GM12878 (cell line): ENCODE data around the gene SLC39A11. TPM values are rescaled to one million over a fixed set of nuclear protein-coding genes. Genes with fewer than 3 reads are reported as not detected.

Experiments
- ATAC-seq: fragments of 200-7000 bp; cut with Tn5 transposase; 3 replicates; pipeline ENCODE4 v1.9.1; 2020; ENCODE audit warnings: mild to moderate bottlenecking, moderate library complexity
- BruUV-seq: library from RNA; stranded (reverse); fragments of 400-500 nt; replicated peaks from 2 replicates; lab custom pipeline; 2021; lab: Mats Ljungman, UMichigan
- CTCF ChIA-PET: fragments of 300-600 bp; sonication (Branson Sonifier 250); formaldehyde crosslinking; extraction: SDS; loops from one replicate; lab custom pipeline; 2021; ENCODE audit warnings: inconsistent platforms; lab: Yijun Ruan, JAX
- POLR2A ChIA-PET: fragments of 350-600 bp; formaldehyde crosslinking; extraction: SDS; loops from one replicate; lab custom pipeline; 2021; ENCODE audit warnings: inconsistent platforms; lab: Charles Lee
- RAD21 ChIA-PET: fragments of 300-600 bp; sonication (Branson Sonifier 250); formaldehyde crosslinking; loops from one replicate; lab custom pipeline; 2023; ENCODE audit warnings: antibody characterized with exemption; ENCODE audit not compliant: unreplicated experiment; lab: Charles Lee
- SMC1A ChIA-PET: fragments of 300-600 bp; sonication (Branson Sonifier 250); formaldehyde crosslinking; loops from one replicate; lab custom pipeline; 2023; ENCODE audit not compliant: unreplicated experiment, uncharacterized antibody; lab: Charles Lee
- DNase-seq: peaks from one replicate; pipeline ENCODE4 v3.0.0-alpha.2; 2011; ENCODE audit warnings: low read depth, low spot score
- FAIRE-seq: peaks from 3 replicates; lab custom pipeline; 2011; peaks lifted over from hg19 to GRCh38; lab: Jason Lieb, UNC
- H2AFZ ChIP-seq: 2 replicates; pipeline ENCODE4 v1.6.0; 2011; ENCODE audit warnings: low read depth, low read length, control low read depth; ENCODE audit not compliant: control insufficient read depth
- H3K27ac ChIP-seq: 2 replicates; pipeline ENCODE4 v1.5.1; 2011; ENCODE audit warnings: control low read depth; ENCODE audit not compliant: control insufficient read depth, insufficient read depth
- H3K27me3 ChIP-seq, 2 experiments: replicated peaks in 1 of 2; 2 replicates each; pipeline versions ENCODE4 v1.6.0 to v1.6.1; 2011; ENCODE audit warnings: low read length in 1 of 2; ENCODE audit not compliant: control insufficient read depth in 2 of 2, insufficient read depth in 2 of 2
- H3K36me3 ChIP-seq, 2 experiments: 2 replicates each; pipeline ENCODE4 v1.5.1; 2011; ENCODE audit warnings: low read length in 1 of 2; ENCODE audit not compliant: control insufficient read depth in 2 of 2, insufficient read depth in 2 of 2
- H3K4me1 ChIP-seq: 2 replicates; pipeline ENCODE4 v1.6.1; 2011; ENCODE audit warnings: mild to moderate bottlenecking, low read length, moderate library complexity, mixed read lengths; ENCODE audit not compliant: control insufficient read depth, insufficient read depth
- H3K4me2 ChIP-seq: 2 replicates; pipeline ENCODE4 v1.6.0; 2011; ENCODE audit warnings: control low read depth; ENCODE audit not compliant: control insufficient read depth, insufficient read depth
- H3K4me3 ChIP-seq: fragments of 200-600 bp; sonication (generic); 2 replicates; pipeline ENCODE4 v1.5.1; 2016
- H3K79me2 ChIP-seq: 2 replicates; pipeline ENCODE4 v1.6.0; 2011; ENCODE audit warnings: low read length; ENCODE audit not compliant: control insufficient read depth, insufficient read depth
- H3K9ac ChIP-seq: 2 replicates; pipeline ENCODE4 v1.8.0; 2011; ENCODE audit warnings: low read length, control low read depth, mixed read lengths; ENCODE audit not compliant: control insufficient read depth, insufficient read depth
- H3K9me3 ChIP-seq: replicated peaks from 3 replicates; pipeline ENCODE4 v1.5.1; 2011; ENCODE audit warnings: mild to moderate bottlenecking, low read length; ENCODE audit not compliant: control insufficient read depth, insufficient read depth
- H4K20me1 ChIP-seq: 2 replicates; pipeline ENCODE4 v1.6.0; 2011; ENCODE audit not compliant: control insufficient read depth, insufficient read depth
- BRCA1 ChIP-seq: IDR thresholded peaks from 2 replicates; pipeline ENCODE4 v1.6.1; 2011; ENCODE audit warnings: low read depth, low read length, improper control_type of control experiment
- CHD2 ChIP-seq: IDR thresholded peaks from 2 replicates; pipeline ENCODE4 v1.6.1; 2011; ENCODE audit warnings: low read depth, low read length, improper control_type of control experiment, borderline replicate concordance
- CREM ChIP-seq: IDR thresholded peaks from 2 replicates; pipeline ENCODE4 v1.6.1; 2014; ENCODE audit warnings: antibody characterized with exemption, low read depth
- ESRRA ChIP-seq: IDR thresholded peaks from 2 replicates; pipeline ENCODE4 v1.6.1; 2012; ENCODE audit warnings: mild to moderate bottlenecking, low read length, improper control_type of control experiment
- GATAD2B ChIP-seq: fragments of 450-650 bp; conservative IDR thresholded peaks from 2 replicates; pipeline ENCODE4 v1.6.1; 2017; ENCODE audit warnings: low read depth, mild to moderate bottlenecking, moderate library complexity
- KAT2A ChIP-seq: conservative IDR thresholded peaks from 2 replicates; pipeline ENCODE4 v1.6.1; 2011; ENCODE audit warnings: low read depth, low read length; ENCODE audit not compliant: control insufficient read depth
- NFYB ChIP-seq: IDR thresholded peaks from 2 replicates; pipeline ENCODE4 v1.6.1; 2011; ENCODE audit warnings: low read depth, mild to moderate bottlenecking, low read length, improper control_type of control experiment, moderate library complexity; ENCODE audit not compliant: insufficient read depth
- PAX5 ChIP-seq: IDR thresholded peaks from 2 replicates; pipeline ENCODE4 v1.6.1; 2011; ENCODE audit warnings: low read depth, low read length, borderline replicate concordance
- POLR2AphosphoS2 ChIP-seq: IDR thresholded peaks from 2 replicates; pipeline ENCODE4 v1.6.1; 2011; ENCODE audit warnings: low read depth, mild to moderate bottlenecking, low read length, improper control_type of control experiment, moderate library complexity
- RB1 ChIP-seq: fragments of 450-650 bp; formaldehyde crosslinking; IDR thresholded peaks from 2 replicates; pipeline ENCODE4 v1.6.1; 2017; ENCODE audit warnings: mild to moderate bottlenecking, borderline replicate concordance
- SREBF2 ChIP-seq: IDR thresholded peaks from 2 replicates; pipeline ENCODE4 v1.6.1; 2012; ENCODE audit warnings: mild to moderate bottlenecking, low read length
- STAT3 ChIP-seq: IDR thresholded peaks from 2 replicates; pipeline ENCODE4 v1.6.1; 2011; ENCODE audit warnings: low read depth, low read length, improper control_type of control experiment
- TCF12 ChIP-seq: IDR thresholded peaks from 2 replicates; pipeline ENCODE4 v1.6.1; 2011; ENCODE audit warnings: low read depth, mild to moderate bottlenecking, low read length
- YBX1 ChIP-seq: fragments of 450-650 bp; IDR thresholded peaks from 2 replicates; pipeline ENCODE4 v1.6.1; 2016; ENCODE audit warnings: antibody characterized with exemption
- ZNF24 ChIP-seq: fragments of 450-650 bp; IDR thresholded peaks from 2 replicates; pipeline ENCODE4 v1.6.1; 2017; ENCODE audit warnings: antibody characterized with exemption, mild to moderate bottlenecking
- WGBS: methylation state at CpG from one replicate; pipeline ENCODE4 v1.1.6; 2016; ENCODE audit warnings: low lambda C conversion rate; ENCODE audit not compliant: insufficient replicate concordance, insufficient coverage; ENCODE audit errors: missing lambda C conversion rate; 5-methylcytosine and 5-hydroxymethylcytosine counted together
- in situ Hi-C: fragments of 300-500 bp; cut with MboI; formaldehyde crosslinking; loops from 9 replicates; pipeline ENCODE4 v1.14.3; 2018; ENCODE audit warnings: mixed read lengths
- intact Hi-C: fragments of 100-400 bp; cut with micrococcal nuclease; formaldehyde crosslinking; loops from one replicate; pipeline ENCODE4 v1.14.2; 2022; ENCODE audit not compliant: unreplicated experiment
- polyA plus RNA-seq, 11 experiments: library from polyadenylated mRNA; depleted of rRNA in 4 of 11; unstranded in 6 of 11; stranded (reverse) in 5 of 11; fragments of >200 nt; fragmentation: Nextera tagmentation in 4 of 11; fragmentation: Illumina TruSeq in 1 of 11; extraction: Ambion mirVana in 4 of 11; extraction: Trizol in 1 of 11; gene quantifications; 1 replicate in 1 of 11; 2 replicates in 10 of 11; pipeline versions ENCODE4 v1.2.1 to v1.2.3, GENCODE V29; 2011 to 2016; ENCODE audit warnings: inconsistent platforms in 2 of 11, missing spikeins in 2 of 11, low read depth in 1 of 11
- total RNA-seq, 4 experiments: library from RNA; depleted of rRNA in 3 of 4; stranded (reverse); fragments of >200 nt in 3 of 4; fragmentation: Illumina TruSeq in 1 of 4; extraction: Trizol in 1 of 4; gene quantifications; 2 replicates each; pipeline versions ENCODE4 v1.2.1 to v1.2.3, GENCODE V29; 2013 to 2021
- TF ChIP-seq, protein P1 (sequence below): fragments of 450-650 bp; IDR thresholded peaks from 2 replicates; pipeline ENCODE4 v1.6.1; 2017; ENCODE audit warnings: mild to moderate bottlenecking, moderate library complexity

SLC39A11 gene
- total and polyA plus RNA-seq, 10 of the 15 experiments (the other 5 are each of a cell fraction or from before 2014, with no cell fraction given): 8.6 to 23.8 (median 14.0) TPM

DNA sequence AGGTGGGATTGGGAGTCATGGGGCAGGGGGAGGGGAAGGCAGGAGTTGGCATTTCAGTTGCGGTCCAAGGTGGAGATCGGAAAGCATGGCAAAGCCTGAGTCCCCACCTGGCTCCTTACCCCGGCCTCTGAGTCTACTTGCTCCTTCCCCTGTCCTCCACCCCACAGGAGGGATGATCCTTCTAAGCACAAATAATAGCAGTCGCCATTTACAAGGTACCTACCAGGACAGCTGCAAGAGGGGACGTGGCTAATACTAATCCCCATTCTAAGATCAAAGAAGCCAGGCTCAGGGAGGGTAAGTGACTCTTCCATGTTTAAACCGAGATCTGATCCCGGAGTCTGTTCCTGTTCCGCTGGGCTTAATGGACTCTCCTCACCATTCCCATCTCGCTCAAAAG is 396.3 kb downstream of the SLC39A11 start:
- H4K20me1 ChIP-seq: no peaks in the 10 kb centered on the region
- ATAC-seq (no peak), FAIRE-seq (no peak), DNase-seq (no peak)
- ChIA-PET RAD21 (no interaction called here), CTCF (interaction anchor here (2.5 kb wide), 1 partner anchor 139 kb away, joined by 8 read pairs; no protein-coding TSS in a partner anchor), POLR2A (no interaction called here), SMC1A (no interaction called here)
- no peak overlapping the region for H3K27ac ChIP-seq
- H3K27me3 ChIP-seq: no peaks in the 10 kb centered on the region
- no TSS peak for BruUV-seq
- no peak overlapping the region for H3K9ac ChIP-seq
- H3K36me3 ChIP-seq: no peaks in the 10 kb centered on the region; a peak in 1 of 4 replicates
- H3K79me2 ChIP-seq: no peaks in the 10 kb centered on the region
- H3K4me2 ChIP-seq: no peak overlapping the region
- H2AFZ ChIP-seq: no peak overlapping the region
- H3K4me1 ChIP-seq: no peaks in the 10 kb centered on the region
- no peaks in the 10 kb centered on the region; the same call in 2 of the 3 replicates for H3K9me3 ChIP-seq
- WGBS: 83% methylated on average over 9 of the region's 9 CpGs
- H3K4me3 ChIP-seq: no peak overlapping the region
- intact Hi-C loops (no loop called here), in situ Hi-C loops (no loop called here)
- TF ChIP-seq, protein P1, sequence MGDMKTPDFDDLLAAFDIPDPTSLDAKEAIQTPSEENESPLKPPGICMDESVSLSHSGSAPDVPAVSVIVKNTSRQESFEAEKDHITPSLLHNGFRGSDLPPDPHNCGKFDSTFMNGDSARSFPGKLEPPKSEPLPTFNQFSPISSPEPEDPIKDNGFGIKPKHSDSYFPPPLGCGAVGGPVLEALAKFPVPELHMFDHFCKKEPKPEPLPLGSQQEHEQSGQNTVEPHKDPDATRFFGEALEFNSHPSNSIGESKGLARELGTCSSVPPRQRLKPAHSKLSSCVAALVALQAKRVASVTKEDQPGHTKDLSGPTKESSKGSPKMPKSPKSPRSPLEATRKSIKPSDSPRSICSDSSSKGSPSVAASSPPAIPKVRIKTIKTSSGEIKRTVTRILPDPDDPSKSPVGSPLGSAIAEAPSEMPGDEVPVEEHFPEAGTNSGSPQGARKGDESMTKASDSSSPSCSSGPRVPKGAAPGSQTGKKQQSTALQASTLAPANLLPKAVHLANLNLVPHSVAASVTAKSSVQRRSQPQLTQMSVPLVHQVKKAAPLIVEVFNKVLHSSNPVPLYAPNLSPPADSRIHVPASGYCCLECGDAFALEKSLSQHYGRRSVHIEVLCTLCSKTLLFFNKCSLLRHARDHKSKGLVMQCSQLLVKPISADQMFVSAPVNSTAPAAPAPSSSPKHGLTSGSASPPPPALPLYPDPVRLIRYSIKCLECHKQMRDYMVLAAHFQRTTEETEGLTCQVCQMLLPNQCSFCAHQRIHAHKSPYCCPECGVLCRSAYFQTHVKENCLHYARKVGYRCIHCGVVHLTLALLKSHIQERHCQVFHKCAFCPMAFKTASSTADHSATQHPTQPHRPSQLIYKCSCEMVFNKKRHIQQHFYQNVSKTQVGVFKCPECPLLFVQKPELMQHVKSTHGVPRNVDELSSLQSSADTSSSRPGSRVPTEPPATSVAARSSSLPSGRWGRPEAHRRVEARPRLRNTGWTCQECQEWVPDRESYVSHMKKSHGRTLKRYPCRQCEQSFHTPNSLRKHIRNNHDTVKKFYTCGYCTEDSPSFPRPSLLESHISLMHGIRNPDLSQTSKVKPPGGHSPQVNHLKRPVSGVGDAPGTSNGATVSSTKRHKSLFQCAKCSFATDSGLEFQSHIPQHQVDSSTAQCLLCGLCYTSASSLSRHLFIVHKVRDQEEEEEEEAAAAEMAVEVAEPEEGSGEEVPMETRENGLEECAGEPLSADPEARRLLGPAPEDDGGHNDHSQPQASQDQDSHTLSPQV: no peak

DNA sequence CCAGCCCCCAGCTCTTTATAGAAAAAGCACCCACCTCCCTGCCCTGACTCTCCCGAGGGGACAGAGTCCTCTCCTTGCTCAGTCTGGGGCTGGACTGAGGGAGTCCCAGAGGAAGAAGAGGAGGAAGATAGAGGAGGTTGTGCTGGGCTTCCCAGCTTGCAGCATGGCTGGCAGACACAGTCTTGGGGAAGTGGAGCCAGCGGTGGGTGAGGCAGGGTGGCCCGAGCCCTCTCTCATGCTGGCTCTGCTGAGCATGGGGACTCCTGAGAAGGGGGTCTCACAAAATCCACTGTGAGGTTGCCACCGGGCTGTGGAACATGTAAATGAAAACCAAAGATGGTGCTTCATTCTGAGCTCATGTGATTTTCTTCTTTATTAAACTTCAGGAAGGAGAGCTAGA is 398.5 kb downstream of the SLC39A11 start:
- Histone ChIP-seq H2AFZ (no peak overlapping the region), H3K79me2 (no peaks in the 10 kb centered on the region), H4K20me1 (no peaks in the 10 kb centered on the region), H3K27ac (no peak overlapping the region), H3K36me3 (no peaks in the 10 kb centered on the region; a peak in 1 of 4 replicates), H3K27me3 (no peaks in the 10 kb centered on the region), H3K4me3 (no peak overlapping the region), H3K9ac (no peak overlapping the region), H3K4me2 (no peak overlapping the region), H3K4me1 (no peaks in the 10 kb centered on the region), H3K9me3 (no peaks in the 10 kb centered on the region)
- in situ Hi-C loops (no loop called here), intact Hi-C loops (no loop called here)
- no peak for TF ChIP-seq YBX1
- no peak for TF ChIP-seq KAT2A
- TF ChIP-seq PAX5: no peak
- no peak for TF ChIP-seq TCF12
- TF ChIP-seq CHD2: no peak
- TF ChIP-seq ESRRA: no peak
- no peak for TF ChIP-seq CREM
- no peak for TF ChIP-seq SREBF2
- no peak for TF ChIP-seq RB1
- no peak for TF ChIP-seq ZNF24
- no peak for TF ChIP-seq STAT3
- TF ChIP-seq NFYB: no peak
- TF ChIP-seq BRCA1: no peak
- no peak for TF ChIP-seq POLR2AphosphoS2
- no peak for TF ChIP-seq GATAD2B
- RAD21 ChIA-PET: no interaction called here
- DNase-seq (no peak), ATAC-seq (no peak), FAIRE-seq (no peak)
- no TSS peak for BruUV-seq
- 90% methylated on average over 4 of the region's 4 CpGs for WGBS
- POLR2A ChIA-PET: no interaction called here
- SMC1A ChIA-PET: no interaction called here
- CTCF ChIA-PET: interaction anchor here (2.5 kb wide), 1 partner anchor 137 kb away, joined by 8 read pairs; no protein-coding TSS in a partner anchor
